Uterus (tissue), 2 donors: ENCODE data around the gene SEZ6.

Source experiments
- POLR2A ChIP-seq, 2 donors: fragments of 450-650 bp; IDR thresholded peaks; one replicate each; pipeline ENCODE4 v1.6.1; 2016; ENCODE audit warnings: antibody characterized with exemption in 2 of 2, mild to moderate bottlenecking in 1 of 2, moderate library complexity in 1 of 2
- TF ChIP-seq, protein P1 (sequence below), 4 experiments: fragments of 200-600 bp in 2 of 4; fragments of 450-650 bp in 2 of 4; sonication (generic) in 2 of 4; IDR thresholded peaks; one replicate each; pipeline ENCODE4 v1.5.1; 2016 to 2019; ENCODE audit warnings: antibody characterized with exemption in 4 of 4, mild to moderate bottlenecking in 2 of 4, moderate library complexity in 1 of 4

DNA sequence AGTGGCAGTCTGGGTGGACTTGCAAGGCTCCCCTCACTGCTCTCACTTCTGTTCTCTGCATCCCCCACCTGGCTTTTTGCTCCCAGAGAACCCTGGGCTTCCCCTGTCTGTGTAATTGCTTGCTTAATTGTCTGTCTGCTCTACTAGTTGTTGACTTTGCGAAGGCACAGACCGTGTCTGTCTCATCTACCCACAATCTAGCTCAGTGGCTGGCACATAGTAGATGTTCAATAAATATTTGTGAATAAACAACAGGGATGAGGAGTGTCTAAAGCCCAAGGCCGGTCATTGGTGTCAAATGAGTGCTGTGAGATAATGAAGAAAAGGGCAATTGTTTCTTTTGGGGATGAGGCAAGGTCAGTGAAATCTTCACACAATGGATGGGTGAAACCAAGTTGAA, 2.8 kb upstream of the SEZ6 start:
- no peak for TF ChIP-seq POLR2A (IDR thresholded peaks at IDR 0.05)
- TF ChIP-seq, protein P1, sequence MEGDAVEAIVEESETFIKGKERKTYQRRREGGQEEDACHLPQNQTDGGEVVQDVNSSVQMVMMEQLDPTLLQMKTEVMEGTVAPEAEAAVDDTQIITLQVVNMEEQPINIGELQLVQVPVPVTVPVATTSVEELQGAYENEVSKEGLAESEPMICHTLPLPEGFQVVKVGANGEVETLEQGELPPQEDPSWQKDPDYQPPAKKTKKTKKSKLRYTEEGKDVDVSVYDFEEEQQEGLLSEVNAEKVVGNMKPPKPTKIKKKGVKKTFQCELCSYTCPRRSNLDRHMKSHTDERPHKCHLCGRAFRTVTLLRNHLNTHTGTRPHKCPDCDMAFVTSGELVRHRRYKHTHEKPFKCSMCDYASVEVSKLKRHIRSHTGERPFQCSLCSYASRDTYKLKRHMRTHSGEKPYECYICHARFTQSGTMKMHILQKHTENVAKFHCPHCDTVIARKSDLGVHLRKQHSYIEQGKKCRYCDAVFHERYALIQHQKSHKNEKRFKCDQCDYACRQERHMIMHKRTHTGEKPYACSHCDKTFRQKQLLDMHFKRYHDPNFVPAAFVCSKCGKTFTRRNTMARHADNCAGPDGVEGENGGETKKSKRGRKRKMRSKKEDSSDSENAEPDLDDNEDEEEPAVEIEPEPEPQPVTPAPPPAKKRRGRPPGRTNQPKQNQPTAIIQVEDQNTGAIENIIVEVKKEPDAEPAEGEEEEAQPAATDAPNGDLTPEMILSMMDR (IDR thresholded peaks at IDR 0.05) = no peak
